Suprapubic skin (tissue), 3 donors: ENCODE data around the gene ERG.

ENCODE experiments used
- CTCF ChIP-seq, 2 donors: fragments of 200-600 bp in 1 of 2; fragments of 450-650 bp in 1 of 2; sonication (generic) in 1 of 2; IDR thresholded peaks; one replicate each; pipeline ENCODE4 v1.5.1; 2016 to 2019; ENCODE audit warnings: antibody characterized with exemption in 2 of 2, mild to moderate bottlenecking in 1 of 2, moderate library complexity in 1 of 2
- EP300 ChIP-seq: sonication (generic); formaldehyde crosslinking; IDR thresholded peaks from one replicate; pipeline ENCODE4 v1.6.1; 2017; ENCODE audit warnings: antibody characterized with exemption
- POLR2A ChIP-seq, 2 donors: fragments of 450-650 bp; IDR thresholded peaks; one replicate each; pipeline ENCODE4 v1.6.1; 2017; ENCODE audit warnings: antibody characterized with exemption in 2 of 2, mild to moderate bottlenecking in 2 of 2, moderate library complexity in 2 of 2

- TF ChIP-seq POLR2A (IDR thresholded peaks at IDR 0.05), result no peak
- TF ChIP-seq CTCF (IDR thresholded peaks at IDR 0.05), result no peak
- no peak for TF ChIP-seq EP300
These were observed 55.2 kb downstream of the ERG start for GRCh38 chr21:38443110-38443509.
